Bronchial epithelial cell (primary cell): ENCODE data around the gene ITPRID2. TPM values are rescaled to one million over a fixed set of nuclear protein-coding genes. Genes with fewer than 3 reads are reported as not detected.

Source experiments
- DNase-seq: peaks from one replicate; pipeline ENCODE4 v3.0.0-alpha.2; 2010; ENCODE audit warnings: low read depth
- FAIRE-seq: peaks from 2 replicates; lab custom pipeline; 2011; peaks lifted over from hg19 to GRCh38; lab: Jason Lieb, UNC
- H3K27me3 ChIP-seq: 2 replicates; pipeline ENCODE4 v1.5.1; 2011; ENCODE audit warnings: low read length; ENCODE audit not compliant: control insufficient read depth, insufficient read depth
- H3K36me3 ChIP-seq: 2 replicates; pipeline ENCODE4 v1.5.1; 2011; ENCODE audit warnings: low read length; ENCODE audit not compliant: control insufficient read depth, insufficient read depth
- H3K4me3 ChIP-seq: 2 replicates; pipeline ENCODE4 v1.5.1; 2011; ENCODE audit warnings: mild to moderate bottlenecking, low read depth, low read length, control low read depth
- CTCF ChIP-seq: IDR thresholded peaks from 2 replicates; pipeline ENCODE4 v1.5.1; 2011; ENCODE audit warnings: mild to moderate bottlenecking, moderate library complexity, low read length, control low read depth, inconsistent platforms; ENCODE audit not compliant: insufficient read depth, severe bottlenecking
- total RNA-seq: library from RNA; depleted of rRNA; stranded (reverse); fragments of >200 nt; gene quantifications from 2 replicates; pipeline ENCODE4 v1.2.1, GENCODE V29; 2014

ITPRID2 gene
- total RNA-seq, 1 donor from 2014 or later = 106 TPM

- no peak for FAIRE-seq
- H3K36me3 ChIP-seq = peaks cover 14% of the 10 kb centered on the region
Observed at GRCh38 chr2:181916726-181917718, 25.5 kb downstream of the ITPRID2 start.

GRCh38 chr2:181918188-181918587, 26.7 kb downstream of the ITPRID2 start:
- H3K36me3 ChIP-seq = peaks cover 15% of the 10 kb centered on the region
- TF ChIP-seq CTCF = no peak
- H3K4me3 ChIP-seq = no peak overlapping the region
- no peak for FAIRE-seq
- no peak for DNase-seq
- no peaks in the 10 kb centered on the region for H3K27me3 ChIP-seq

More at GRCh38 chr2:181916726-181917718, 25.5 kb downstream of the ITPRID2 start:
- no peaks in the 10 kb centered on the region for H3K27me3 ChIP-seq
- no peak for TF ChIP-seq CTCF
- no peak overlapping the region for H3K4me3 ChIP-seq
- no peak for DNase-seq

GRCh38 chr2:181923121-181923520, 31.6 kb downstream of the ITPRID2 start:
- peaks cover 8% of the 10 kb centered on the region for H3K36me3 ChIP-seq
- TF ChIP-seq CTCF = no peak
- no peak for DNase-seq

GRCh38 chr2:181924336-181924735, 32.8 kb downstream of the ITPRID2 start:
- no peak for TF ChIP-seq CTCF
- Histone ChIP-seq H3K27me3 (no peaks in the 10 kb centered on the region), H3K36me3 (peaks cover 5% of the 10 kb centered on the region), H3K4me3 (no peak overlapping the region)
- FAIRE-seq (no peak), DNase-seq (no peak)

More at GRCh38 chr2:181923121-181923520, 31.6 kb downstream of the ITPRID2 start:
- no peaks in the 10 kb centered on the region for H3K27me3 ChIP-seq
- no peak for FAIRE-seq
- no peak overlapping the region for H3K4me3 ChIP-seq

GRCh38 chr2:181934694-181935093, 43.2 kb downstream of the ITPRID2 start:
- Histone ChIP-seq H3K4me3 (no peak overlapping the region), H3K27me3 (no peaks in the 10 kb centered on the region), H3K36me3 (no peaks in the 10 kb centered on the region)
- no peak for DNase-seq
- no peak for TF ChIP-seq CTCF
- FAIRE-seq = no peak
